GM12878 (cell line): ENCODE data around the gene MRPS27.

Experiments used
- EZH2 ChIP-seq: IDR thresholded peaks from 2 replicates; pipeline ENCODE4 v1.6.1; 2012; ENCODE audit warnings: low read depth, mild to moderate bottlenecking, control low read depth, inconsistent platforms, low read length, borderline replicate concordance; ENCODE audit not compliant: control insufficient read depth
- RCOR1 ChIP-seq: conservative IDR thresholded peaks from 2 replicates; pipeline ENCODE4 v1.6.1; 2012; ENCODE audit warnings: low read depth, low read length, improper control_type of control experiment
- TF ChIP-seq, protein P1 (sequence below): IDR thresholded peaks from 2 replicates; pipeline ENCODE4 v1.6.1; 2012; ENCODE audit warnings: low read depth, low read length, improper control_type of control experiment
- TF ChIP-seq, protein P2 (sequence below), 3 experiments: IDR thresholded peaks in 2 of 3; conservative IDR thresholded peaks in 1 of 3; 2 replicates each; pipeline ENCODE4 v1.5.1; 2011; ENCODE audit warnings: low read depth in 3 of 3, low read length in 3 of 3, mild to moderate bottlenecking in 3 of 3, control low read depth in 2 of 3, moderate library complexity in 2 of 3, inconsistent platforms in 1 of 3, mixed read lengths in 1 of 3; ENCODE audit not compliant: control insufficient read depth in 2 of 3, insufficient read depth in 1 of 3; ENCODE audit errors: extremely low read depth in 1 of 3
- TF ChIP-seq, protein P3 (sequence below): IDR thresholded peaks from 2 replicates; pipeline ENCODE4 v1.6.1; 2011; ENCODE audit warnings: borderline replicate concordance, low read depth, mild to moderate bottlenecking, moderate library complexity, mixed read lengths, low read length; ENCODE audit not compliant: insufficient read depth; ENCODE audit errors: extremely low read length

DNA sequence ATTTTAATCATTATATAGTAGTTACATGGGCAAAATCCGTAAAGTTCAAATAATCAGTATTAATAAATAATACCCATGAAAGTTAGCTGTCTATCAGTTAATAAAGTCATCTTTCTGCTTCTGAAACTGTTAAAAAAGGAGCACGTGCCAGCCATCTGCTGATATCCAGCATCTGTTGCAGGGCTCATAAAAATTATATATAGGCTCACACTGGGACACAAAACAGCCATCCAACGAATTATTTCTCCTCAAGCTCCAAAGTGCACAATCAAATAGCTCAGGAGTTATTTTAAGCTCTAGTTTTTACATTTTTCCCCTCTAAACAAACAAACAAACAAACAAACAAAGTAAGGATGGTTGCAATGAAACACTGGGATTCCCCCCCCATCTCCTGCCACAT, 48.3 kb downstream of the MRPS27 start:
- TF ChIP-seq, protein P1, sequence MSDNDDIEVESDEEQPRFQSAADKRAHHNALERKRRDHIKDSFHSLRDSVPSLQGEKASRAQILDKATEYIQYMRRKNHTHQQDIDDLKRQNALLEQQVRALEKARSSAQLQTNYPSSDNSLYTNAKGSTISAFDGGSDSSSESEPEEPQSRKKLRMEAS = no peak
- TF ChIP-seq EZH2 (no peak), RCOR1 (no peak)
- TF ChIP-seq, protein P2, sequence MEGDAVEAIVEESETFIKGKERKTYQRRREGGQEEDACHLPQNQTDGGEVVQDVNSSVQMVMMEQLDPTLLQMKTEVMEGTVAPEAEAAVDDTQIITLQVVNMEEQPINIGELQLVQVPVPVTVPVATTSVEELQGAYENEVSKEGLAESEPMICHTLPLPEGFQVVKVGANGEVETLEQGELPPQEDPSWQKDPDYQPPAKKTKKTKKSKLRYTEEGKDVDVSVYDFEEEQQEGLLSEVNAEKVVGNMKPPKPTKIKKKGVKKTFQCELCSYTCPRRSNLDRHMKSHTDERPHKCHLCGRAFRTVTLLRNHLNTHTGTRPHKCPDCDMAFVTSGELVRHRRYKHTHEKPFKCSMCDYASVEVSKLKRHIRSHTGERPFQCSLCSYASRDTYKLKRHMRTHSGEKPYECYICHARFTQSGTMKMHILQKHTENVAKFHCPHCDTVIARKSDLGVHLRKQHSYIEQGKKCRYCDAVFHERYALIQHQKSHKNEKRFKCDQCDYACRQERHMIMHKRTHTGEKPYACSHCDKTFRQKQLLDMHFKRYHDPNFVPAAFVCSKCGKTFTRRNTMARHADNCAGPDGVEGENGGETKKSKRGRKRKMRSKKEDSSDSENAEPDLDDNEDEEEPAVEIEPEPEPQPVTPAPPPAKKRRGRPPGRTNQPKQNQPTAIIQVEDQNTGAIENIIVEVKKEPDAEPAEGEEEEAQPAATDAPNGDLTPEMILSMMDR (IDR thresholded peaks at IDR 0.05 in 2 of 3, conservative IDR thresholded peaks at IDR 0.05 in 1 of 3; ENCODE audit: control insufficient read depth in 2 of 3, extremely low read depth in 1 of 3, insufficient read depth in 1 of 3, low read depth in 3 of 3, low read length in 3 of 3) = no peak
- TF ChIP-seq, protein P3, sequence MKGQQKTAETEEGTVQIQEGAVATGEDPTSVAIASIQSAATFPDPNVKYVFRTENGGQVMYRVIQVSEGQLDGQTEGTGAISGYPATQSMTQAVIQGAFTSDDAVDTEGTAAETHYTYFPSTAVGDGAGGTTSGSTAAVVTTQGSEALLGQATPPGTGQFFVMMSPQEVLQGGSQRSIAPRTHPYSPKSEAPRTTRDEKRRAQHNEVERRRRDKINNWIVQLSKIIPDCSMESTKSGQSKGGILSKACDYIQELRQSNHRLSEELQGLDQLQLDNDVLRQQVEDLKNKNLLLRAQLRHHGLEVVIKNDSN = no peak
